Large intestine (tissue), 3 donors: ENCODE results near the gene RABEPK. TPM values are rescaled to one million over a fixed set of nuclear protein-coding genes. Genes with fewer than 3 reads are reported as not detected.
A peak's percentile ranks its signal among the peaks of the same experiment; 100 is the strongest.
"Not testable (repeated sequence)": the region's sequence is repeated elsewhere in the genome, so short reads cannot be mapped to it uniquely, and the experiment has no call there.

Experiments used
- DNase-seq, 2 donors: peaks; one replicate each; pipeline versions ENCODE4 v3.0.0 to v3.0.0-alpha.2; 2013
- H3K27ac ChIP-seq: one replicate; pipeline ENCODE4 v1.5.1; 2013; ENCODE audit warnings: low read length
- H3K27me3 ChIP-seq: 2 replicates; pipeline ENCODE4 v1.6.1; 2013; ENCODE audit warnings: low read length; ENCODE audit not compliant: control insufficient read depth, insufficient read depth
- H3K36me3 ChIP-seq: 2 replicates; pipeline ENCODE4 v1.6.1; 2013; ENCODE audit warnings: low read length; ENCODE audit not compliant: control insufficient read depth, insufficient read depth
- H3K4me1 ChIP-seq: one replicate; pipeline ENCODE4 v1.6.1; 2013; ENCODE audit warnings: low read length; ENCODE audit not compliant: control insufficient read depth, insufficient read depth
- H3K4me3 ChIP-seq: one replicate; pipeline ENCODE4 v1.5.1; 2013; ENCODE audit warnings: low read length
- H3K9me3 ChIP-seq: one replicate; pipeline ENCODE4 v1.6.1; 2013; ENCODE audit warnings: mild to moderate bottlenecking, low read depth, low read length, moderate library complexity; ENCODE audit not compliant: control insufficient read depth
- WGBS: methylation state at CpG from one replicate; pipeline ENCODE4 v1.1.5; 2013; ENCODE audit warnings: low lambda C conversion rate; ENCODE audit not compliant: insufficient coverage; 5-methylcytosine and 5-hydroxymethylcytosine counted together
- polyA plus RNA-seq: library from polyadenylated mRNA; unstranded; fragments of 120-200 nt; gene quantifications from one replicate; pipeline ENCODE4 v1.2.1, GENCODE V29; 2013

Gene RABEPK
- polyA plus RNA-seq, 1 donor = 21.1 TPM

DNA sequence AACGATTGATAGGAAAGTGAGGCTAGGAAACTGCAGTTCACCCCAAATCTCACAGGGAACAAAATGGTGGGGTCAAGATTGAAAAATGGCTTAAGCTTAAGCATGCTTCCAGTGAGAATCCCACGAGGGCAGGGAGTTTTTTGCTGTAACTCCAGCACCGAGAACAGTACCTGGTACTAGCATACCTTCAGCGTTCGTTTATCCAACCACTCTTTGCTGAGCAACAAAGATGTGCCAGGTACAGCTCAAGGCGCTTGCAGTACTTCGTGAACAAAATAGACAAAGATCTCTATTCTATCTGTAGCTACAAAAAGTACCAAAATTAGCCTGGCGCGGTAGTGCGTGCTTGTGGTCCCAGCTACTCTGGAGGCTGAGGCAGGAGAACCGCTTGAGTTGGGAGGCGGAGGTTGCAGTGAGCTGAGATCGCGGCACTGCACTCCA is 10.0 kb upstream of the RABEPK start:
- Histone ChIP-seq H3K36me3 (no peaks in the 10 kb centered on the region), H3K4me3 (peak overlapping the region; percentile 97), H3K27me3 (no peaks in the 10 kb centered on the region), H3K4me1 (peaks cover 8% of the 10 kb centered on the region), H3K27ac (peak overlapping the region; percentile 72), H3K9me3 (no peaks in the 10 kb centered on the region)
- no CpG with 5 or more reads among the region's 14 CpGs for WGBS
- no peak for DNase-seq

DNA sequence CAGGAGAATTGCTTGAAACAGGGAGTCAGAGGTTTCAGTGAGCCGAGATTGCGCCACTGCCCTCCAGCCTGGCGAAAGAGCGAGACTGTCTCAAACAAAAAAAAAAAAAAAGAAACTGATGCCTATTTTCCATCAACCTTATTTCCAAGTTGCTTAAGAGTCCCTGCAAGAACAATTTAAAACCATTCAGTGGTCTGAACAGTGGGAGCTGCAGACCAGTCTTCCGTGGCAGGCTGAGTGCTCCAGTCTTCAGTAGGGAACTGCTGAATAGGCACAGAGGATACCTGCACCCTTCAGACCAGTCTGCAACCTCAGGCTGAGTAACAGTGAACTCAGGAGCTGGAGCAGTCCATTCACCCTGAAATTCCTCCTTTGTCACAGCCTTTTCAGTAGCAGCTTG is 5.9 kb upstream of the RABEPK start:
- H3K4me3 ChIP-seq, H3K9me3 ChIP-seq, H3K27me3 ChIP-seq, H3K27ac ChIP-seq, H3K4me1 ChIP-seq, DNase-seq, H3K36me3 ChIP-seq: not testable (repeated sequence)
- no CpG with 5 or more reads among the region's 5 CpGs for WGBS

DNA sequence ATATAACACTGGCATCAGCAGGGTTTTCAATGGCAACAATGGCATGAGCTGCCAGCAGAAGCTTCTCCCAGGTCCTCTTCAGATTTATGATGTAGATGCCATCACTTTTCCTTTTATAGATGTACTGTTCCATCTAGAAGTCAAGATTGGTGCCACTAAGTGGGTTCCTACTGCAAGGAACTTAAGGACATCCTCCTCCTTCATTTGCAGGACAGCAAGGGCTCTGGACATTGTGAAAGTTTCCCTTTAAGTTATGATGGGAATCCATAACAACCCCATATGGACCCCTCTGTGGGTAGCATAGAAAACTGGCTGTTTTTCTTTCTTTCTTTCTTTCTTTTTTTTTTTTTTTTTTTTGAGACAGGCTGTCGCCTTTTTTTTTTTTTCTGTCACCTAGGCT is 4.8 kb upstream of the RABEPK start:
- H3K27me3 ChIP-seq, DNase-seq, H3K4me1 ChIP-seq, H3K27ac ChIP-seq, H3K4me3 ChIP-seq, H3K9me3 ChIP-seq, H3K36me3 ChIP-seq: not testable (repeated sequence)
- WGBS = no CpG with 5 or more reads among the region's 1 CpG

DNA sequence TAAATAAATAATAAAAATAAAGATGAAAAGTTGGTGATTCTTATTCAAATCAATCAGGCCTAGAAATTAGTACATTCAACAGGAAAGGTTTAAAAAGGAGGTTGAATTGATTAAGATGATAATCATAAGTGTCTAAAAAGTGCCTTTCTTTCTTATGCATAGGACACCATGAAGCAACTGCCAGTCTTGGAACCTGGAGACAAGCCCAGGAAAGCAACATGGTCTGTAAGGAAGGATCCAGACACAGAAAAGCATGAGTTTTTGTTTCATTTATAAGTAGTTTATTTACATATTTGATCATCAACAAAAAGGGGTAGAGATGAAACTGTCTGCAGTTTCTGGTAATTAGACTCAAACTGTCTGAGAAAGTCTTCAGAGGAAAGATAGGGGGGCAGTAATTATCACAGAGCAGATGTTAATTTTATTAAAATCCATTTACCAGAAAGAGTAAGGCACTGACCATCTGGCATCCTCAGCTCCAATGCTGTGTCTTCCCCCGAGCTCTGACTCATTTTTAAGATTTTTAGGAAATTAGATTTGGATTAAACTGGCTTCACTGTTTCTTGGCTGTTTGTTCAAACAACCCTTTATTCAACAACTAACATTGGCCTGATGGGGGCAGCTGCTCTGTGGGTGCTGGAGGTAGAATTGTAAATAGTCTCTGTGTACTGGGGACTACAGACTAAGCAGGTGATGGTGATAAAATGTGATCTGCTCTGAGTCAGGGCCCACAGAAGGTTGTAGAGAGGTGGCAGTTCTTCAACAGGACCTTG is 2.7 kb downstream of the RABEPK start:
- no peaks in the 10 kb centered on the region for H3K27me3 ChIP-seq
- no CpG with 5 or more reads among the region's 1 CpG for WGBS
- H3K9me3 ChIP-seq = no peaks in the 10 kb centered on the region
- H3K36me3 ChIP-seq = peaks cover 22% of the 10 kb centered on the region
- DNase-seq = no peak
- H3K4me3 ChIP-seq = no peak overlapping the region
- H3K4me1 ChIP-seq = peaks cover 8% of the 10 kb centered on the region
- H3K27ac ChIP-seq = no peak overlapping the region

DNA sequence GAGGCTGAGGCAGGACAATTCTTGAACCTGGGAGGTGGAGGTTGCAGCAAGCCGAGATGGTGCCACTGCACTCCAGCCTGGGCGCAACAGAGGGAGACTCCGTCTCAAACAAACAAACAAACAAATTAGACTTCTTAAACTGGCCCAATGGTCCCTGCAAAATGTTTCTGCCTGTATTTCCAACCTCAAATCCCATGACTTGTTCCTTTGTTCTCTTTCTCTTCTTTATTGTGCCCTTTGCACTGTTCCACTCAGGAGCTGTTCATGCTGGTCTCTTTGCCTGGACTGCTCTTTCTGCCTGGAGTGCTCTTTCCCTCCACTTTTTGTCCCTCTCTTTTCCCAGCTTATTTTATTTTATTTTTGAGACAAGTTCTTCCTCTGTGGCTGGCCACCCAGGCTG is 4.1 kb downstream of the RABEPK start:
- Histone ChIP-seq H3K27ac (no peak overlapping the region), H3K4me1 (peaks cover 5% of the 10 kb centered on the region), H3K4me3 (no peak overlapping the region), H3K36me3 (peaks cover 25% of the 10 kb centered on the region), H3K27me3 (no peaks in the 10 kb centered on the region), H3K9me3 (no peaks in the 10 kb centered on the region)
- WGBS = no CpG with 5 or more reads among the region's 3 CpGs
- DNase-seq = no peak

DNA sequence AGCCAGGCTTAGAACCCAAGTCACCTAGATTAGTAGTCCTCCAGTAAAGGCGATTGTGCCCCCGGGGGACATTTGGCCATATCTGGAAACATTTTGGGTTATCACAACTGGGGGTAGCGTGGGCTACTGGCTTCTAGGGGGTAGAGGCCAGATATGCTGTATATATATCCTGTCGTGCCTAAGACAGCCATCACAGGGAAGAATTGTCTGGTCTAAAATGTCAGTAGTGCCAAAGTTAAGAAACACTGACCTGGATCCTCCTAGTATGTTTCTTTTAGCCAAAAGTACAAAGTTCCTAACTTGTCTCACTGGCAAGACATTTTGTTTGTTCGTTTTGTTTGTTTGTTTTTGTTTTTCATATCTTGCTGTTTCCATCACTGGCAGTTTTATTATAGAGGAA is 13.8 kb downstream of the RABEPK start:
- Histone ChIP-seq H3K4me3 (no peak overlapping the region), H3K4me1 (no peaks in the 10 kb centered on the region), H3K27me3 (no peaks in the 10 kb centered on the region), H3K27ac (no peak overlapping the region), H3K36me3 (peaks cover 15% of the 10 kb centered on the region), H3K9me3 (no peaks in the 10 kb centered on the region)
- DNase-seq = no peak
- 83% methylated on average over 2 of the region's 5 CpGs for WGBS

DNA sequence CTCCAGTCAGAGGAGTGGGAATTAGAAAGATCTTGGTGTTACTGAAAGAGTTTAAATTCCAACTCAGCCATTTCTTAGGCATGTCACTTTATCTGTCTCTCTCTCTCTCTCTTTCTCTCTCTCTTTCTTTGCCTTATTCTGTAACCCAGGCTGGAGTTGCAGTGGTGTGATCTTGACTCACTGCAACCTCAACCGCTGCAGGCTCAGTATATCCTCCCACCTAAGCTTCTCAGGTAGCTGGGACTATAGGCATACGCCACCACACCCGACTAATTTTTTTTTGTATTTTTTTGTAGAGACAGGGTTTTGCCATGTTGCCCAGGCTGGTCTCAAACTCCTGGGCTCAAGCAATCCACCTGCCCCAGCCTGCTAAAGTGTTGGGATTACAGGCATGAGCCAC is 18.3 kb downstream of the RABEPK start:
- H3K4me1 ChIP-seq = no peaks in the 10 kb centered on the region
- no peak overlapping the region for H3K27ac ChIP-seq
- no CpG with 5 or more reads among the region's 3 CpGs for WGBS
- peaks cover 17% of the 10 kb centered on the region for H3K36me3 ChIP-seq
- H3K4me3 ChIP-seq = no peak overlapping the region
- no peaks in the 10 kb centered on the region for H3K27me3 ChIP-seq
- H3K9me3 ChIP-seq = no peaks in the 10 kb centered on the region
- DNase-seq = no peak

DNA sequence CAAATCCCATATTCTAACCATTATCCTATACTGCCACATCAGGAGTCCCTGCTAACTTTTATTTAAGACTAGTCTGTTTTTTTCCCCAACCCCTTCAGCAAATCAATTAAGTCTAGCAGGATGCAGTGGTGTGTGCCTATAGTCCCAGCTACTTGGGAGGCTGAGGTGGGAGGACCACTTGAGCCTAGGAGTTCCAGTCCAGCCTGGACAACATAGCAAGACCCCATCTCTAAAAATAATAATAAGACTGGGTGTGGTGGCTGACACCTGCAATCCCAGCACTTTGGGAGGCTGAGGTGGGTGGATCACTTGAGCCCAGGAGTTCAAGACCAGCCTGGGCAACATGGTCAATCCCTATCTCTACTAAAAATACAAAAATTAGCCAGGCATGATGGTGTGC is 24.5 kb downstream of the RABEPK start:
- not testable (repeated sequence) for H3K27ac ChIP-seq, DNase-seq, H3K4me3 ChIP-seq, H3K9me3 ChIP-seq, H3K4me1 ChIP-seq, H3K27me3 ChIP-seq
- H3K36me3 ChIP-seq = peaks cover 26% of the 10 kb centered on the region

DNA sequence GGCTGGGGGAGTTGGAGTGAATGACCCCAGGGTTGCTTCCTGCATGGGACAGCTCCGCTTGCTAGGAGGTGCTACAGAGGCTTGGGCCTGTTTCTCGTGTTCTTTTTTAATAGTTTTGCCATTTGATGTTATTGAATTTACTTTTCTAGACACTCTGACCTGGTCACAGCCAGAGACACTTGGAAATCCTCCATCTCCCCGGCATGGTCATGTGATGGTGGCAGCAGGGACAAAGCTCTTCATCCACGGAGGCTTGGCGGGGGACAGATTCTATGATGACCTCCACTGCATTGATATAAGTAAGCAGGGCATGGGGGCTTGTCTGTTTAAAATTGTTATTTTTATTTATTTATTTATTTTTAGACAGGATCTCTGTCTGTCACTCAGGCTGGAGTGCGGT is 27.4 kb downstream of the RABEPK start:
- 100% methylated on average over 1 of the region's 6 CpGs for WGBS
- Histone ChIP-seq H3K9me3 (no peaks in the 10 kb centered on the region), H3K36me3 (peaks cover 23% of the 10 kb centered on the region), H3K4me1 (no peaks in the 10 kb centered on the region), H3K27me3 (no peaks in the 10 kb centered on the region), H3K4me3 (no peak overlapping the region), H3K27ac (no peak overlapping the region)
- no peak for DNase-seq

DNA sequence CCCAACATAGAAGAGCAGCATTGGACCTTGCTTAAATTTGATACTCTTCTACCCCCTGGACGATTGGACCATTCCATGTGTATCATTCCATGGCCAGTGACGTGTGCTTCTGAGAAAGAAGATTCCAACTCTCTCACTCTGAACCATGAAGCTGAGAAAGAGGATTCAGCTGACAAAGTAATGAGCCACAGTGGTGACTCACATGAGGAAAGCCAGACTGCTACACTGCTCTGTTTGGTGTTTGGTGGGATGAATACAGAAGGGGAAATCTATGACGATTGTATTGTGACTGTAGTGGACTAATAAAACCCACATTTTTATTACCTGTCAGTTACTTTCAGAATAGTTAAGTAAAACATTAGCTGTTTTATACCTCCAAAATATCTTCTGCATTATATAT is 33.3 kb downstream of the RABEPK start:
- no peaks in the 10 kb centered on the region for H3K27me3 ChIP-seq
- H3K27ac ChIP-seq = no peak overlapping the region
- H3K4me1 ChIP-seq = peaks cover 12% of the 10 kb centered on the region
- peaks cover 53% of the 10 kb centered on the region for H3K36me3 ChIP-seq
- no peak overlapping the region for H3K4me3 ChIP-seq
- no peak for DNase-seq
- no peaks in the 10 kb centered on the region for H3K9me3 ChIP-seq
- WGBS = no CpG with 5 or more reads among the region's 3 CpGs

DNA sequence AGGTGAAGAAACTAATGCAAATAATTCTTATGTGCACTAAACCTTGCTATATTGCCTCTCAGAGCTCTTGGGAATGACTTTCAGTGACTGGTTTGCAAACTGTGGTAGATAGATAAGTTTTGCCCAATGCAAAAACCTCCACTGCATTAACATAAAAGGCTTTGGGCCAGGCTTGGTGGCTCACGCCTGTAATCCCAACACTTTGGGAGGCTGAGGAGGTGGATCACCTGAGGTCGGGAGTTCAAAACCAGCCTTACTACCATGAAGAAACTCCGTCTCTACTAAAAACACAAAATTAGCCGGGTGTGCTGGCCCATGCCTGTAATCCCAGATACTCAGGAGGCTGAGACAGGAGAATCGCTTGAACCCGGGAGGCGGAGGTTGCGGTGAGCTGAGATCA is 33.8 kb downstream of the RABEPK start:
- peaks cover 13% of the 10 kb centered on the region for H3K4me1 ChIP-seq
- H3K27ac ChIP-seq, DNase-seq, H3K9me3 ChIP-seq, H3K4me3 ChIP-seq, H3K27me3 ChIP-seq: not testable (repeated sequence)
- no CpG with 5 or more reads among the region's 8 CpGs for WGBS
- H3K36me3 ChIP-seq = peaks cover 58% of the 10 kb centered on the region
